AG08395 (cell line): ENCODE data around the gene TEX2.
"Not testable (repeated sequence)": the region's sequence is repeated elsewhere in the genome, so short reads cannot be mapped to it uniquely, and the experiment has no call there.

Experiments used
- DNase-seq: peaks from one replicate; pipeline ENCODE4 v3.0.0; 2012; ENCODE audit warnings: mixed read lengths, low spot score

The TEX2 gene

GRCh38 chr17:64236827-64237403 lies 26.1 kb downstream of the TEX2 start:
- DNase-seq = no peak

DNA sequence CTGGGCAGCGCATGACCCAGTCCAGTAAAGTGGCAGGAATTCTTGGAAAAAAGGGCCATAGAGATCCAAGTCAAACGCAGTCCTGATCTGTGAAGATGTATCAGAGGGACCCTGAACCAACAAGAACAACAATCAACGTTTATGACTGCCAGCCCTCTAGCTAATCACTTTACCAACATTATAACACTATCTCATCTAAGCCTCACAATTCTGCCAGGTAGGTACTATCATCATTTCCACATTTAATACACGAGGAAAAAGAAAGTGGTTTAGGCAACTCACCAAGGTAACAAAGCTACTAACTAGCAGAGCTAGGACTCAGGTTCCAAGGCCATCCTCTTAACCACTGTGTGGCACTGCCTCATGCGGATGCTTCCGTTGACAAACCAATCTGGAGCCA lies 28.1 kb downstream of the TEX2 start:
- no peak for DNase-seq

GRCh38 chr17:64232466-64233262 lies 30.4 kb downstream of the TEX2 start:
- DNase-seq = no peak

DNA sequence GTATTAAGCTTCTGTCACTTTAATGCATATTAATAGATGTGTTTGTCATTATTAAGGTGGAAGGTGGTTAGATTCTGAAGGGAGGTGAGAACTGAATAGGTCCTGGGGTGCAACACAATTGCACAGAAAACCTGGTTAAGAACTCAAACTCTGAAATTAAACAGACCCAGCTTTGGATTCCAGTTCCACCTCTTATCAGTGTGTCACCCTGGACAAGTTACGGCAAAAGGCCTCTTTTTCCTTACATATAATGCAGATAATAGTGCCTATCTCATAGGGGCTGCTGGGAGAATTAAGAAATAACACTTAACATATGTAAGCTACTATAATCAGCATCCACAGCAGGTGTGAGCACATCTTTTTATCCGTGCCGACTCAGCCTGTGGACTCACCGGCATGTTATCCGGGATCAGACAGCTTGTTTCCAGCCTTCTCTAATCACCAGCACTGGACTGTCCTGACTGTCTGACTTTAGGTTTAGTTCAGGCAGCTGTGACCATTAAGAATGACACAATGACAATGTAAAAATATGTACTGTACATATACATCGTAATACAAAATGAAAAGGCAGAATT lies 31.4 kb downstream of the TEX2 start:
- no peak for DNase-seq

DNA sequence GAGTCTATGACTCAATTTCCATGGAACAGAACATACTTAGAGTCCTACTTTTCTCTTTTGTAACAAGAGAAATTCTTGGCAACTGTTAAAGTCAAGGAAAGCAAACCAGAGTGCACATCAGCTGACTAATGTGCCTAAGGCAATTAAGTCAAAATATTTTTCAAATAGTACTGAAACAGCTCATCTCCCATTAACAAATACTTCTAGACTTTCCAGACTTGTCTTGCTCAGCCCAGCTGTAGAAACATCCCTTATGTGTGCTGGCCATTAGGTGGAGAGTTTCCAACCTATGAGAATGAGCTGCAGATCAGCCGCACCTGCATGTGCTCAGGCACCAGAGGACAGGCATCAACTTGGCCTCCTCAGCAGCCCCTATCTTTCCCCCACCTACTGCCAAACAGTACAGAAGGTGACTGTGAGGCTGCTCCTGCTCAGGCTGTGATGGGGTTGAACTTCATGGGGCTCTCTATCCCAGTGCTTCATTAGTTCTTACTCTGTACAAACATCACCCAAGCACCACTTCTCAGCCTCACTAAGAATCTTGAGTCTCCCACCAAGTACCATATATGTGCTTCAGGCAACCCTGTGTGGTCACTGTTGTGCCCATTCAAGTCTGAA lies 32.2 kb downstream of the TEX2 start:
- DNase-seq = peak; percentile 89

- DNase-seq = no peak
Measured at GRCh38 chr17:64229815-64230728, 33.0 kb downstream of the TEX2 start.

GRCh38 chr17:64226132-64226531 lies 36.9 kb downstream of the TEX2 start:
- no peak for DNase-seq

GRCh38 chr17:64225410-64225809 lies 37.6 kb downstream of the TEX2 start:
- DNase-seq = no peak

GRCh38 chr17:64223931-64224629 lies 39.0 kb downstream of the TEX2 start:
- no peak for DNase-seq

GRCh38 chr17:64223283-64223682 lies 39.8 kb downstream of the TEX2 start:
- DNase-seq = no peak

- DNase-seq = no peak
Measured at GRCh38 chr17:64221679-64222078, 41.4 kb downstream of the TEX2 start.

GRCh38 chr17:64220604-64221003 lies 42.5 kb downstream of the TEX2 start:
- DNase-seq = not testable (repeated sequence)

DNA sequence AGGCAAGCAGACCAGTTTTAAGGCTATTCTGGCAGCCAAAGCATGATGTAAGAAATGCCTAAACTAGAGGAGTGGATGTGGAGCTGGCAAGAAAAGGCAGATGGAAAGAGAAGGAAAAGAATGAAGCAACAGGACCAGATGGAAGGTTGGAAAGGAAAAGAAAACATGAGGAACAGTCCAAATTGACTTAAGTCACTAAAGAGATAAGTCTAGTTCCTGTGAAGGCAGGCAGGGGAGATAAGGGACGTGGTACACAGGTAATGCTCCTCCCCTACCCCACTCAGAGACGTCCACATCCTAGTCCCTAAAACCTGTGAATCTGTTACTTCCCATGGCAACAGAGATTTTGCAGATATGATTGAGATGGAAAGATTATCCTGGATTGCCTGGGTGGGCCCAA lies 43.5 kb downstream of the TEX2 start:
- no peak for DNase-seq

DNA sequence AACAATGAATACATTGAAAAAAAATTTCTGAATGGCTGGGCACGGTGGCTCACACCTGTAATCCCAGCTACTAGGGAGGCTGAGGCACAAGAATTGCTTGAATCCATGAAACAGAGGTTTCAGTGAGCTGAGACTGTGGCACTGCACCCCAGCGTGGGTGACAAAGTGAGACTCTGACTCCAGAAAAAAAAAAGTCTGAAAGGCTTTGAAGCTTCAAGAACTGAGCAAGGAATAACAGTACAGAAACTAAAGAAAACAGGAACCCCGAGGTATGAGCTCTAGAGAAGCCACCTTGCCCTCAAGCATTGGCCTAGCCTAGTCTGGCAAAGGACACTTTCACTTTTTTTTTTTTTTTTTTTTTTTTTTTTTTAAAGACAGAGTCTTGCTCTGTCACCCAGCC lies 45.0 kb downstream of the TEX2 start:
- DNase-seq = no peak

DNA sequence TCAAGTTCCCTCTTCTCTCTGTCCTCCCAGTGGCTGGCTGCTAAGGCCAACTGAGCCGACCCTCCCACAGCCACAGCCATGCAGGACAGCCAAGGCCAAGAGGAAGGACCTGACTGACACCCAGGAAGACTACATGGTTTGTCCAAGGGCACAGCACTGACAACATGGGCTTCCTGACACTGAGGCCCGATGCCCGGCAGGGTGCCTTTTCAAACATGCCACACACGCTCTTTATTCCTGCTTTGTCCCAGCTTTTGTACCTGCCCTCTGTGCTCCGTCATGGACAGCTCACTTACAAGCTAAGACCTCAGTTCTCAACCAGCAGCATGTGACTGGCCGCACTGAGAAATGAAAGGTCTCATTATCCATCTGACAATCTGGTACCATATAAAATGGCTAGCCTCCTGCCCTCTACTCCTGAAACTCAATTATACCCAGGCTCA lies 45.8 kb downstream of the TEX2 start:
- DNase-seq = no peak

DNA sequence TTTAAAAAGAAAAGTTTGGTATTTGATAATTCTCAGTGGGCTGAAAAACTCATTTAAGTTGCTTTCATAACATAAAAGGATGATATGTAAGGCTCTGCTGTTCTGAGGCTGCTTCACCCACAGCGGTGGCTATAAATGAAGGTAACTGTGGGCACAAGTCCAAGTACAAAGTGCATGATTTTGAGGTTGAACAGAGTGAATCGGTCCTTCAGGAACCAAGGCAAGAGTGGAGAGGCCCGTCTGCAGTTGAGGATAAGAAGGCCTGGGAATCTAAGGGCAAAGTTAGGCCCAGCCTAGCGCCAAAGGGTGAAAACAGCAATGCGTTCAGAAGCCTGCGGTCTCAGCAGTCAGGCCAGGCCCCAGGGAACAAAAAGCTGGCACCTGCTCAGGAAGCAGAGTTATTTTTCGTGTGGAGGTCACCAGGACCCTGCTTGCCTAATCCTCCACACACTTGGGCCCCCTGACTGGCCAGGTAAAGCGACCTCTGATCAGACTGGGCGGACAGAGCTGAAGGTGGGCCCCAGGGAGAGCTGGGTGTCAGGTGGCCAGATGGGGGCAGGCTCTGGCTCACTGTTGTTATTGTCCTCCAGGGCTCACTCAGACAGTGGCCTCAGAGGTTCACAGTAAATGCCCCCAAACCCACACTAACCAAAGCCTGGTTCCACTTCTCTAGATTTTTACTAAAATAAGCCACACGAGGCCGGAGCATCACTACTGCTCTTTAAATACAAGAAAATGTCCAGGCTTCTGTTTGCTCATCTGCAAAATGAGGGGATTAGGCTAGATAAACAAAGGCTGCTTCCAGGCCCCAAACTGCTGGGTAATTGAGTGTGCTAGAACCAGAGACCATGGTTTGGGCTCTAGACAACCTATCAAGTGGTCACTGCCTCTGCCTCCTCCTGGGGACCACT lies 46.5 kb downstream of the TEX2 start:
- DNase-seq = no peak

DNA sequence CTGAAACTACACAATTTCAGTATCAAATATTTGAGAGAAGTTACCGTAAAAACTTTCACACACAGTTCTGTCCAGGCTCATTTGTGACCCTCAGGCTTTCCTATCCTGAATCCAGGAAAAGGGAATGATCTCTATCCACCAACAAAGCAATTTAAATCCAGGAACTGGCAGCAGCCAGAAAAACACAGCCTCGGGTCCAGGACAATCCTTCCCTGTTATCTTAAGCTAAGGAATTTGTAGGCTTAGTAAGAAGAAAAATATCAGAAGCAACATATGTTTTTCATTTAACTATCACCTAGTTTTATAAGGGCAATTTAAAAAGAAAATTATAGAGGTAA lies 47.1 kb downstream of the TEX2 start:
- DNase-seq = peak; percentile 41

GRCh38 chr17:64214950-64215349 lies 48.1 kb downstream of the TEX2 start:
- DNase-seq = no peak

GRCh38 chr17:64213995-64214811 lies 48.9 kb downstream of the TEX2 start:
- no peak for DNase-seq
